Neural cell (in vitro differentiated cells): ENCODE measurements around the gene NRCAM. TPM values are rescaled to one million over a fixed set of nuclear protein-coding genes. Genes with fewer than 3 reads are reported as not detected.

ENCODE experiments used
- H2AFZ ChIP-seq: fragments of 200-600, 300-800 bp; sonication (generic), shearing (Covaris generic); 2 replicates; pipeline ENCODE4 v1.6.0; 2014; ENCODE audit warnings: low read depth, mild to moderate bottlenecking, antibody characterized with exemption, low read length, moderate library complexity
- H3F3A ChIP-seq: fragments of 200-600 bp; shearing (Covaris generic); 2 replicates; pipeline ENCODE4 v1.6.1; 2016; ENCODE audit warnings: mild to moderate bottlenecking, moderate library complexity, mixed read lengths, antibody characterized with exemption, low read length; ENCODE audit not compliant: insufficient read depth, poor library complexity, severe bottlenecking
- H3K27ac ChIP-seq: fragments of 200-600, 300-800 bp; sonication (generic), shearing (Covaris generic); 2 replicates; pipeline ENCODE4 v1.5.1; 2014; ENCODE audit warnings: mild to moderate bottlenecking, low read length, moderate library complexity
- H3K27me3 ChIP-seq: fragments of 300-800, 200-600 bp; sonication (generic), shearing (Covaris generic); 2 replicates; pipeline ENCODE4 v1.6.0; 2014; ENCODE audit warnings: mild to moderate bottlenecking, low read depth, low read length, moderate library complexity; ENCODE audit not compliant: insufficient read depth
- H3K36me3 ChIP-seq: fragments of 300-800, 200-600 bp; sonication (generic), shearing (Covaris generic); 2 replicates; pipeline ENCODE4 v1.5.1; 2014; ENCODE audit warnings: mild to moderate bottlenecking, antibody characterized with exemption, low read length, moderate library complexity; ENCODE audit not compliant: insufficient read depth
- H3K4me2 ChIP-seq: fragments of 300-800, 200-600 bp; sonication (generic), shearing (Covaris generic); 2 replicates; pipeline ENCODE4 v1.6.0; 2014; ENCODE audit warnings: mild to moderate bottlenecking, low read length
- H3K4me3 ChIP-seq: fragments of 300-800, 200-600 bp; sonication (generic), shearing (Covaris generic); 2 replicates; pipeline ENCODE4 v1.5.1; 2014; ENCODE audit warnings: mild to moderate bottlenecking, low read length, moderate library complexity
- H3K79me2 ChIP-seq: fragments of 200-600 bp; shearing (Covaris generic); replicated peaks from 2 replicates; pipeline ENCODE4 v1.6.0; 2014; ENCODE audit warnings: mild to moderate bottlenecking, low read length, moderate library complexity; ENCODE audit not compliant: insufficient read depth
- H3K9ac ChIP-seq: fragments of 300-800, 200-600 bp; sonication (generic), shearing (Covaris generic); 2 replicates; pipeline ENCODE4 v1.6.1; 2016; ENCODE audit warnings: mild to moderate bottlenecking, low read length, mixed read lengths
- H3K9me2 ChIP-seq: fragments of 200-600 bp; shearing (Covaris generic); 2 replicates; pipeline ENCODE4 v1.6.1; 2016; ENCODE audit warnings: mild to moderate bottlenecking, low read length, mixed read lengths; ENCODE audit not compliant: insufficient read depth
- H3K9me3 ChIP-seq: fragments of 200-600, 300-800 bp; sonication (generic), shearing (Covaris generic); 2 replicates; pipeline ENCODE4 v1.6.1; 2016; ENCODE audit warnings: mild to moderate bottlenecking, mixed run types, low read length, moderate library complexity, mixed read lengths
- H4K20me1 ChIP-seq: fragments of 200-600 bp; shearing (Covaris generic); 2 replicates; pipeline ENCODE4 v1.6.1; 2016; ENCODE audit warnings: mild to moderate bottlenecking, mixed run types; ENCODE audit not compliant: insufficient read depth
- EP300 ChIP-seq: fragments of 450-650 bp; conservative IDR thresholded peaks from 2 replicates; pipeline ENCODE4 v1.6.1; 2014; ENCODE audit warnings: antibody characterized with exemption, mild to moderate bottlenecking, moderate library complexity; ENCODE audit not compliant: poor library complexity, severe bottlenecking
- EZH2 ChIP-seq: fragments of 200-600, 300-800 bp; shearing (Covaris generic), sonication (generic); IDR thresholded peaks from 2 replicates; pipeline ENCODE4 v1.6.1; 2014; ENCODE audit warnings: antibody characterized with exemption, low read length, borderline replicate concordance, mild to moderate bottlenecking; ENCODE audit not compliant: insufficient read depth, poor library complexity, severe bottlenecking
- MXI1 ChIP-seq: fragments of 450-650 bp; conservative IDR thresholded peaks from 2 replicates; pipeline ENCODE4 v1.6.1; 2014; ENCODE audit warnings: antibody characterized with exemption, mild to moderate bottlenecking; ENCODE audit not compliant: poor library complexity, severe bottlenecking
- POLR2AphosphoS5 ChIP-seq: IDR thresholded peaks from 2 replicates; pipeline ENCODE4 v1.6.1; 2012
- RAD21 ChIP-seq: fragments of 450-650 bp; conservative IDR thresholded peaks from 2 replicates; pipeline ENCODE4 v1.6.1; 2014; ENCODE audit warnings: antibody characterized with exemption, mild to moderate bottlenecking, moderate library complexity
- SMC3 ChIP-seq: fragments of 450-650 bp; conservative IDR thresholded peaks from 2 replicates; pipeline ENCODE4 v1.6.1; 2014; ENCODE audit warnings: antibody characterized with exemption, mild to moderate bottlenecking, moderate library complexity; ENCODE audit not compliant: poor library complexity
- TAF1 ChIP-seq: IDR thresholded peaks from 2 replicates; pipeline ENCODE4 v1.6.1; 2012; ENCODE audit warnings: low read depth
- polyA plus RNA-seq: library from polyadenylated mRNA; depleted of rRNA; stranded (reverse); fragments of >200 nt; gene quantifications from 2 replicates; pipeline ENCODE4 v1.2.3, GENCODE V29; 2014
- TF ChIP-seq, protein P1 (sequence below): fragments of 450-650 bp; IDR thresholded peaks from 2 replicates; pipeline ENCODE4 v1.5.1; 2014; ENCODE audit warnings: antibody characterized with exemption, mild to moderate bottlenecking, moderate library complexity; ENCODE audit not compliant: poor library complexity, severe bottlenecking
- TF ChIP-seq, protein P2 (sequence below): IDR thresholded peaks from 2 replicates; pipeline ENCODE4 v1.6.1; 2012; ENCODE audit warnings: borderline replicate concordance

The NRCAM gene
- polyA plus RNA-seq, 1 donor from 2014 or later, result 90.9 TPM

- Histone ChIP-seq H3F3A (no peaks in the 10 kb centered on the region), H3K9me2 (no peaks in the 10 kb centered on the region), H3K9ac (no peak overlapping the region), H4K20me1 (no peaks in the 10 kb centered on the region), H3K4me2 (no peak overlapping the region), H2AFZ (no peak overlapping the region), H3K27me3 (no peaks in the 10 kb centered on the region), H3K4me3 (no peak overlapping the region), H3K9me3 (no peaks in the 10 kb centered on the region), H3K79me2 (no peaks in the 10 kb centered on the region), H3K27ac (no peak overlapping the region), H3K36me3 (no peaks in the 10 kb centered on the region)
- TF ChIP-seq EP300 (no peak), SMC3 (no peak), EZH2 (no peak), RAD21 (no peak), POLR2AphosphoS5 (no peak), TAF1 (no peak), MXI1 (no peak)
- TF ChIP-seq, protein P1, sequence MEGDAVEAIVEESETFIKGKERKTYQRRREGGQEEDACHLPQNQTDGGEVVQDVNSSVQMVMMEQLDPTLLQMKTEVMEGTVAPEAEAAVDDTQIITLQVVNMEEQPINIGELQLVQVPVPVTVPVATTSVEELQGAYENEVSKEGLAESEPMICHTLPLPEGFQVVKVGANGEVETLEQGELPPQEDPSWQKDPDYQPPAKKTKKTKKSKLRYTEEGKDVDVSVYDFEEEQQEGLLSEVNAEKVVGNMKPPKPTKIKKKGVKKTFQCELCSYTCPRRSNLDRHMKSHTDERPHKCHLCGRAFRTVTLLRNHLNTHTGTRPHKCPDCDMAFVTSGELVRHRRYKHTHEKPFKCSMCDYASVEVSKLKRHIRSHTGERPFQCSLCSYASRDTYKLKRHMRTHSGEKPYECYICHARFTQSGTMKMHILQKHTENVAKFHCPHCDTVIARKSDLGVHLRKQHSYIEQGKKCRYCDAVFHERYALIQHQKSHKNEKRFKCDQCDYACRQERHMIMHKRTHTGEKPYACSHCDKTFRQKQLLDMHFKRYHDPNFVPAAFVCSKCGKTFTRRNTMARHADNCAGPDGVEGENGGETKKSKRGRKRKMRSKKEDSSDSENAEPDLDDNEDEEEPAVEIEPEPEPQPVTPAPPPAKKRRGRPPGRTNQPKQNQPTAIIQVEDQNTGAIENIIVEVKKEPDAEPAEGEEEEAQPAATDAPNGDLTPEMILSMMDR, result no peak
- TF ChIP-seq, protein P2, sequence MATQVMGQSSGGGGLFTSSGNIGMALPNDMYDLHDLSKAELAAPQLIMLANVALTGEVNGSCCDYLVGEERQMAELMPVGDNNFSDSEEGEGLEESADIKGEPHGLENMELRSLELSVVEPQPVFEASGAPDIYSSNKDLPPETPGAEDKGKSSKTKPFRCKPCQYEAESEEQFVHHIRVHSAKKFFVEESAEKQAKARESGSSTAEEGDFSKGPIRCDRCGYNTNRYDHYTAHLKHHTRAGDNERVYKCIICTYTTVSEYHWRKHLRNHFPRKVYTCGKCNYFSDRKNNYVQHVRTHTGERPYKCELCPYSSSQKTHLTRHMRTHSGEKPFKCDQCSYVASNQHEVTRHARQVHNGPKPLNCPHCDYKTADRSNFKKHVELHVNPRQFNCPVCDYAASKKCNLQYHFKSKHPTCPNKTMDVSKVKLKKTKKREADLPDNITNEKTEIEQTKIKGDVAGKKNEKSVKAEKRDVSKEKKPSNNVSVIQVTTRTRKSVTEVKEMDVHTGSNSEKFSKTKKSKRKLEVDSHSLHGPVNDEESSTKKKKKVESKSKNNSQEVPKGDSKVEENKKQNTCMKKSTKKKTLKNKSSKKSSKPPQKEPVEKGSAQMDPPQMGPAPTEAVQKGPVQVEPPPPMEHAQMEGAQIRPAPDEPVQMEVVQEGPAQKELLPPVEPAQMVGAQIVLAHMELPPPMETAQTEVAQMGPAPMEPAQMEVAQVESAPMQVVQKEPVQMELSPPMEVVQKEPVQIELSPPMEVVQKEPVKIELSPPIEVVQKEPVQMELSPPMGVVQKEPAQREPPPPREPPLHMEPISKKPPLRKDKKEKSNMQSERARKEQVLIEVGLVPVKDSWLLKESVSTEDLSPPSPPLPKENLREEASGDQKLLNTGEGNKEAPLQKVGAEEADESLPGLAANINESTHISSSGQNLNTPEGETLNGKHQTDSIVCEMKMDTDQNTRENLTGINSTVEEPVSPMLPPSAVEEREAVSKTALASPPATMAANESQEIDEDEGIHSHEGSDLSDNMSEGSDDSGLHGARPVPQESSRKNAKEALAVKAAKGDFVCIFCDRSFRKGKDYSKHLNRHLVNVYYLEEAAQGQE, result no peak
Observed at GRCh38 chr7:108129018-108129965, 326.9 kb downstream of the NRCAM start.

- Histone ChIP-seq H3K9me2 (no peaks in the 10 kb centered on the region), H3K27me3 (no peaks in the 10 kb centered on the region), H3F3A (no peaks in the 10 kb centered on the region), H3K4me3 (no peak overlapping the region), H3K9ac (no peak overlapping the region), H3K27ac (no peak overlapping the region), H3K36me3 (no peaks in the 10 kb centered on the region), H2AFZ (no peak overlapping the region), H3K79me2 (no peaks in the 10 kb centered on the region), H4K20me1 (no peaks in the 10 kb centered on the region), H3K9me3 (no peaks in the 10 kb centered on the region), H3K4me2 (no peak overlapping the region)
- TF ChIP-seq MXI1 (no peak), POLR2AphosphoS5 (no peak), RAD21 (no peak), SMC3 (no peak), EP300 (no peak), TAF1 (no peak), EZH2 (no peak)
- TF ChIP-seq, protein P1, result no peak
- TF ChIP-seq, protein P2, result no peak
Observed at GRCh38 chr7:108128514-108128913, 327.7 kb downstream of the NRCAM start.
